GM19035 (cell line): Measurements from ENCODE around the gene BRI3.
"Not testable (repeated sequence)": the region's sequence is repeated elsewhere in the genome, so short reads cannot be mapped to it uniquely, and the experiment has no call there.

Experiments
- ATAC-seq: cut with Tn5 transposase; IDR thresholded peaks from one replicate; pipeline ENCODE4 v1.9.1; 2021; ENCODE audit not compliant: unreplicated experiment

BRI3 gene

GRCh38 chr7:98309566-98309965 lies 28.1 kb downstream of the BRI3 start:
- no peak for ATAC-seq

GRCh38 chr7:98312201-98312600 lies 30.7 kb downstream of the BRI3 start:
- ATAC-seq, result no peak

GRCh38 chr7:98314469-98314868 lies 33.0 kb downstream of the BRI3 start:
- ATAC-seq, result no peak

GRCh38 chr7:98315318-98315993 lies 34.0 kb downstream of the BRI3 start:
- ATAC-seq, result peak; percentile 66

- ATAC-seq, result not testable (repeated sequence)
Observed at GRCh38 chr7:98315994-98316527, 34.6 kb downstream of the BRI3 start.

- ATAC-seq, result no peak
Observed at GRCh38 chr7:98317366-98318040, 36.0 kb downstream of the BRI3 start.

- ATAC-seq, result no peak
Observed at GRCh38 chr7:98319176-98319575, 37.7 kb downstream of the BRI3 start.

GRCh38 chr7:98321301-98321700 lies 39.8 kb downstream of the BRI3 start:
- ATAC-seq, result no peak

- no peak for ATAC-seq
Observed at GRCh38 chr7:98322331-98323270, 41.1 kb downstream of the BRI3 start.

- no peak for ATAC-seq
Observed at GRCh38 chr7:98323597-98324322, 42.3 kb downstream of the BRI3 start.

GRCh38 chr7:98324782-98325181 lies 43.3 kb downstream of the BRI3 start:
- ATAC-seq, result no peak

GRCh38 chr7:98329100-98329790 lies 47.8 kb downstream of the BRI3 start:
- no peak for ATAC-seq

- no peak for ATAC-seq
Observed at GRCh38 chr7:98329791-98330373, 48.4 kb downstream of the BRI3 start.

- ATAC-seq, result no peak
Observed at GRCh38 chr7:98330926-98331529, 49.5 kb downstream of the BRI3 start.

GRCh38 chr7:98334081-98334480 lies 52.6 kb downstream of the BRI3 start:
- ATAC-seq, result no peak

GRCh38 chr7:98335411-98335977 lies 54.0 kb downstream of the BRI3 start:
- ATAC-seq, result no peak

- ATAC-seq, result no peak
Observed at GRCh38 chr7:98338441-98338840, 57.0 kb downstream of the BRI3 start.

- ATAC-seq, result no peak
Observed at GRCh38 chr7:98339043-98339442, 57.6 kb downstream of the BRI3 start.

GRCh38 chr7:98341106-98341505 lies 59.6 kb downstream of the BRI3 start:
- no peak for ATAC-seq
